H9 (cell line): ENCODE data around the gene DNAH1. TPM values are rescaled to one million over a fixed set of nuclear protein-coding genes. Genes with fewer than 3 reads are reported as not detected.

Experiments used
- DNase-seq: peaks from one replicate; pipeline ENCODE4 v3.0.0-alpha.2; 2017
- H2AFZ ChIP-seq: one replicate; pipeline ENCODE4 v1.6.1; 2013; ENCODE audit warnings: mild to moderate bottlenecking, low read length, control low read depth, moderate library complexity
- H2AK5ac ChIP-seq: 2 replicates; pipeline ENCODE4 v1.6.1; 2013; ENCODE audit warnings: low read length, control low read depth, mixed read lengths; ENCODE audit not compliant: insufficient read length
- H2BK120ac ChIP-seq: one replicate; pipeline ENCODE4 v1.6.1; 2013; ENCODE audit warnings: low read depth, mild to moderate bottlenecking, low read length, control low read depth, inconsistent platforms; ENCODE audit not compliant: poor library complexity, severe bottlenecking
- H2BK12ac ChIP-seq: 2 replicates; pipeline ENCODE4 v1.6.1; 2013; ENCODE audit warnings: low read length, control low read depth, mixed read lengths, low read depth; ENCODE audit not compliant: insufficient read length
- H2BK15ac ChIP-seq: 2 replicates; pipeline ENCODE4 v1.6.1; 2013; ENCODE audit warnings: low read depth, low read length, control low read depth
- H2BK20ac ChIP-seq: one replicate; pipeline ENCODE4 v1.6.1; 2013; ENCODE audit warnings: low read depth, mild to moderate bottlenecking, low read length, control low read depth, inconsistent platforms; ENCODE audit not compliant: poor library complexity, severe bottlenecking
- H2BK5ac ChIP-seq: 2 replicates; pipeline ENCODE4 v1.6.1; 2013; ENCODE audit warnings: low read length, control low read depth, mixed read lengths; ENCODE audit not compliant: insufficient read length
- H3K14ac ChIP-seq: 2 replicates; pipeline ENCODE4 v1.6.1; 2013; ENCODE audit warnings: low read length, control low read depth; ENCODE audit not compliant: insufficient read depth
- H3K18ac ChIP-seq: 2 replicates; pipeline ENCODE4 v1.6.1; 2013; ENCODE audit warnings: low read depth, mild to moderate bottlenecking, mixed read lengths, low read length, control low read depth; ENCODE audit not compliant: insufficient read length
- H3K23ac ChIP-seq: 2 replicates; pipeline ENCODE4 v1.6.1; 2013; ENCODE audit warnings: low read length, control low read depth, mixed read lengths, low read depth; ENCODE audit not compliant: insufficient read length
- H3K23me2 ChIP-seq: 2 replicates; pipeline ENCODE4 v1.6.1; 2013; ENCODE audit warnings: low read depth, mild to moderate bottlenecking, mixed read lengths, low read length, control low read depth; ENCODE audit not compliant: insufficient read length, poor library complexity, severe bottlenecking
- H3K27ac ChIP-seq: 2 replicates; pipeline ENCODE4 v1.5.1; 2013; ENCODE audit warnings: low read length, control low read depth, mixed read lengths, low read depth; ENCODE audit not compliant: insufficient read length
- H3K27me3 ChIP-seq: 2 replicates; pipeline ENCODE4 v1.6.1; 2013; ENCODE audit warnings: low read length, control low read depth, inconsistent platforms; ENCODE audit not compliant: insufficient read depth
- H3K4ac ChIP-seq: 2 replicates; pipeline ENCODE4 v1.6.1; 2013; ENCODE audit warnings: low read depth, mild to moderate bottlenecking, control low read depth, inconsistent platforms, low read length, moderate library complexity
- H3K4me1 ChIP-seq: 2 replicates; pipeline ENCODE4 v1.6.1; 2013; ENCODE audit warnings: low read length, control low read depth, inconsistent platforms; ENCODE audit not compliant: insufficient read depth
- H3K4me2 ChIP-seq: 2 replicates; pipeline ENCODE4 v1.6.1; 2013; ENCODE audit warnings: low read length, control low read depth, mixed read lengths; ENCODE audit not compliant: insufficient read length, insufficient read depth
- H3K56ac ChIP-seq: 2 replicates; pipeline ENCODE4 v1.6.1; 2013; ENCODE audit warnings: low read depth, mild to moderate bottlenecking, mixed read lengths, low read length, control low read depth; ENCODE audit not compliant: insufficient read length
- H3K79me1 ChIP-seq: 2 replicates; pipeline ENCODE4 v1.6.1; 2013; ENCODE audit warnings: low read depth, mild to moderate bottlenecking, moderate library complexity, low read length, control low read depth, inconsistent platforms; ENCODE audit not compliant: insufficient read depth, poor library complexity, severe bottlenecking
- H3K79me2 ChIP-seq: 2 replicates; pipeline ENCODE4 v1.6.1; 2013; ENCODE audit warnings: low read length, control low read depth, inconsistent platforms; ENCODE audit not compliant: insufficient read depth
- H3K9ac ChIP-seq: 2 replicates; pipeline ENCODE4 v1.6.1; 2013; ENCODE audit warnings: low read length, control low read depth, mixed read lengths; ENCODE audit not compliant: insufficient read length; ENCODE audit errors: extremely low read depth
- H3K9me3 ChIP-seq: one replicate; pipeline ENCODE4 v1.6.1; 2013; ENCODE audit warnings: low read depth, low read length, inconsistent platforms; ENCODE audit not compliant: control insufficient read depth
- H3T11ph ChIP-seq: one replicate; pipeline ENCODE4 v1.6.1; 2013; ENCODE audit warnings: mild to moderate bottlenecking, low read length, control low read depth, inconsistent platforms
- H4K20me1 ChIP-seq: one replicate; pipeline ENCODE4 v1.6.1; 2013; ENCODE audit not compliant: control insufficient read depth, insufficient read length, insufficient read depth
- H4K5ac ChIP-seq: 2 replicates; pipeline ENCODE4 v1.6.1; 2013; ENCODE audit warnings: low read depth, mild to moderate bottlenecking, mixed read lengths, low read length, control low read depth; ENCODE audit not compliant: insufficient read length
- H4K8ac ChIP-seq: replicated peaks from 2 replicates; pipeline ENCODE4 v1.6.1; 2013; ENCODE audit warnings: low read length, control low read depth, mixed read lengths, low read depth; ENCODE audit not compliant: insufficient read length
- H4K91ac ChIP-seq: 2 replicates; pipeline ENCODE4 v1.6.1; 2013; ENCODE audit warnings: low read depth, mild to moderate bottlenecking, moderate library complexity, mixed read lengths, low read length, control low read depth; ENCODE audit not compliant: insufficient read length
- H3K27ac Mint-ChIP-seq, 3 experiments: 2 replicates in 2 of 3; 3 replicates in 1 of 3; pipeline ENCODE4 v1.8.0; 2020 to 2021; ENCODE audit warnings: mixed read lengths in 3 of 3, mild to moderate bottlenecking in 1 of 3, moderate library complexity in 1 of 3
- H3K27me3 Mint-ChIP-seq: 2 replicates; pipeline ENCODE4 v1.8.0; 2021; ENCODE audit warnings: low read depth, mild to moderate bottlenecking, moderate library complexity, mixed read lengths
- H3K36me3 Mint-ChIP-seq, 3 experiments: 2 replicates in 2 of 3; 3 replicates in 1 of 3; pipeline ENCODE4 v1.8.0; 2020 to 2021; ENCODE audit warnings: low read depth in 3 of 3, mixed read lengths in 3 of 3; ENCODE audit not compliant: insufficient read depth in 1 of 3
- H3K4me1 Mint-ChIP-seq, 2 experiments: 2 replicates each; pipeline ENCODE4 v1.8.0; 2020; ENCODE audit warnings: mixed read lengths in 2 of 2
- H3K4me3 Mint-ChIP-seq, 2 experiments: 2 replicates in 1 of 2; 3 replicates in 1 of 2; pipeline ENCODE4 v1.8.0; 2020 to 2021; ENCODE audit warnings: mild to moderate bottlenecking in 2 of 2, mixed read lengths in 2 of 2, moderate library complexity in 1 of 2
- H3K9me3 Mint-ChIP-seq, 2 experiments: 2 replicates in 1 of 2; 3 replicates in 1 of 2; pipeline ENCODE4 v1.8.0; 2020; ENCODE audit warnings: mild to moderate bottlenecking in 2 of 2, mixed read lengths in 2 of 2, moderate library complexity in 1 of 2
- CTCF ChIP-seq: fragments of 200-600 bp; sonication (generic); conservative IDR thresholded peaks from 3 replicates; pipeline ENCODE4 v1.8.0; 2021; ENCODE audit warnings: antibody characterized with exemption, mild to moderate bottlenecking
- total RNA-seq: library from RNA; stranded (reverse); gene quantifications from 2 replicates; pipeline ENCODE4 v1.2.1, GENCODE V29; 2021

The DNAH1 gene
- total RNA-seq, 1 experiment from 2014 or later = 2.0 TPM

GRCh38 chr3:52325686-52326085 is 9.6 kb downstream of the DNAH1 start:
- no peak overlapping the region for H2BK12ac ChIP-seq
- no peaks in the 10 kb centered on the region for H3K4me1 ChIP-seq
- H3K9me3 ChIP-seq = no peaks in the 10 kb centered on the region
- no peaks in the 10 kb centered on the region for H3K27me3 ChIP-seq
- H3K14ac ChIP-seq = no peak overlapping the region; the same call in 1 of the 2 replicates
- Mint-ChIP-seq H3K27me3 (peaks cover 8% of the 10 kb centered on the region), H3K4me1 (peaks cover 0 to 3% of the 10 kb centered on the region in 2 experiments; a peak in 1 of 4 replicates), H3K27ac (no peak overlapping the region), H3K4me3 (no peak overlapping the region), H3K9me3 (no peaks in the 10 kb centered on the region), H3K36me3 (no peaks in the 10 kb centered on the region)
- H3K79me1 ChIP-seq = no peaks in the 10 kb centered on the region
- H2BK5ac ChIP-seq = no peak overlapping the region
- H2BK15ac ChIP-seq = no peak overlapping the region
- H4K8ac ChIP-seq = no peak overlapping the region
- H2BK20ac ChIP-seq = no peak overlapping the region
- H4K5ac ChIP-seq = no peak overlapping the region
- H3T11ph ChIP-seq = no peak overlapping the region
- H3K4me2 ChIP-seq = no peak overlapping the region
- H2AK5ac ChIP-seq = no peak overlapping the region
- H3K27ac ChIP-seq = no peak overlapping the region
- no peak overlapping the region for H3K56ac ChIP-seq
- H2BK120ac ChIP-seq = no peak overlapping the region
- no peaks in the 10 kb centered on the region for H4K20me1 ChIP-seq
- no peak for DNase-seq
- no peak overlapping the region for H3K18ac ChIP-seq
- no peak overlapping the region for H3K9ac ChIP-seq
- no peak overlapping the region for H3K4ac ChIP-seq
- H4K91ac ChIP-seq = no peak overlapping the region
- no peak overlapping the region for H3K23ac ChIP-seq
- H3K23me2 ChIP-seq = no peaks in the 10 kb centered on the region
- TF ChIP-seq CTCF = no peak
- H3K79me2 ChIP-seq = no peaks in the 10 kb centered on the region
- no peak overlapping the region for H2AFZ ChIP-seq
